ENCODE measurements around the gene NAV2. TPM values are rescaled to one million over a fixed set of nuclear protein-coding genes. Genes with fewer than 3 reads are reported as not detected.

Gene NAV2
- total RNA-seq, 1 experiment from 2014 or later, result 2.1 TPM

- Histone ChIP-seq H4K20me1 (ENCODE audit: insufficient read depth) (no peaks in the 10 kb centered on the region), H3K4me1 (ENCODE audit: control insufficient read depth in 1 of 2, insufficient read depth in 2 of 2, low read length in 2 of 2) (no peaks in the 10 kb centered on the region), H2AFZ (ENCODE audit: low read depth, low read length, poor library complexity, severe bottlenecking) (no peak overlapping the region), H3K27me3 (ENCODE audit: insufficient read depth, low read length) (peaks cover 21% of the 10 kb centered on the region), H3K79me2 (ENCODE audit: insufficient read depth, low read length) (no peaks in the 10 kb centered on the region), H3K4me3 (replicated peaks in 1 of 2; ENCODE audit: low read depth in 1 of 2, low read length in 2 of 2) (no peak overlapping the region), H3K9ac (ENCODE audit: low read length) (no peak overlapping the region), H3K27ac (ENCODE audit: low read depth, low read length) (no peak overlapping the region), H3K9me2 (ENCODE audit: insufficient read depth) (no peaks in the 10 kb centered on the region), H3K36me3 (ENCODE audit: control insufficient read depth in 1 of 2, insufficient read depth in 2 of 2, low read length in 2 of 2) (no peaks in the 10 kb centered on the region), H3K9me3 (ENCODE audit: control insufficient read depth in 1 of 2, insufficient read depth in 1 of 2, low read depth in 1 of 2, low read length in 2 of 2) (no peaks in the 10 kb centered on the region), H3K4me2 (ENCODE audit: low read length) (no peak overlapping the region)
- no peak for DNase-seq (ENCODE audit: low read depth, low spot score)
- ChIA-PET CTCF (no interaction called here), POLR2A (no interaction called here), RAD21 (ENCODE audit: low non-redundant PET in 1 of 2, low total read pairs in 2 of 2, uncharacterized antibody in 2 of 2, unreplicated experiment in 2 of 2) (no interaction called here)
- intact Hi-C loops (cut with micrococcal nuclease), result no loop called here
- no TSS peak for BruUV-seq (replicated peaks)
- ATAC-seq, result no peak
- TF ChIP-seq SIN3A (IDR thresholded peaks at IDR 0.05; ENCODE audit: low read depth), result no peak
- TF ChIP-seq MAX (IDR thresholded peaks at IDR 0.05), result no peak
- no peak for TF ChIP-seq EGR1 (IDR thresholded peaks at IDR 0.05; ENCODE audit: low read depth)
- TF ChIP-seq CBX3 (IDR thresholded peaks at IDR 0.05; ENCODE audit: low read depth), result no peak
- TF ChIP-seq ELF1 (IDR thresholded peaks at IDR 0.05; ENCODE audit: borderline replicate concordance, low read depth), result no peak
- no peak for TF ChIP-seq TCF7L2 (IDR thresholded peaks at IDR 0.05; ENCODE audit: borderline replicate concordance, extremely low read depth, insufficient read depth, insufficient read length)
- no peak for TF ChIP-seq ZFX (IDR thresholded peaks at IDR 0.05)
- no peak for TF ChIP-seq ZBTB33 (IDR thresholded peaks at IDR 0.05; ENCODE audit: extremely low read depth, insufficient replicate concordance, low read length)
- TF ChIP-seq ZNF274 (IDR thresholded peaks at IDR 0.05; ENCODE audit: low read depth, low read length), result no peak
- no peak for TF ChIP-seq RAD21 (IDR thresholded peaks at IDR 0.05; ENCODE audit: low read depth)
- TF ChIP-seq CEBPB (IDR thresholded peaks at IDR 0.05; ENCODE audit: low read depth), result no peak
- TF ChIP-seq SRF (IDR thresholded peaks at IDR 0.05; ENCODE audit: low read depth), result no peak
- TF ChIP-seq EZH2 (IDR thresholded peaks at IDR 0.05), result no peak
These were observed 297.7 kb downstream of the NAV2 start for GRCh38 chr11:20010156-20010850.

Measured in HCT116 (cell line).